HG03025 (cell line): ENCODE measurements around the gene LIX1.
A peak's percentile ranks its signal among the peaks of the same experiment; 100 is the strongest.
"Not testable (repeated sequence)": the region's sequence is repeated elsewhere in the genome, so short reads cannot be mapped to it uniquely, and the experiment has no call there.

Experiments used
- ATAC-seq: cut with Tn5 transposase; IDR thresholded peaks from one replicate; pipeline ENCODE4 v1.9.1; 2021; ENCODE audit warnings: mild to moderate bottlenecking, moderate library complexity; ENCODE audit not compliant: unreplicated experiment, low FRiP score

Gene LIX1

GRCh38 chr5:97143704-97144103, 1.3 kb upstream of the LIX1 start:
- no peak for ATAC-seq

DNA sequence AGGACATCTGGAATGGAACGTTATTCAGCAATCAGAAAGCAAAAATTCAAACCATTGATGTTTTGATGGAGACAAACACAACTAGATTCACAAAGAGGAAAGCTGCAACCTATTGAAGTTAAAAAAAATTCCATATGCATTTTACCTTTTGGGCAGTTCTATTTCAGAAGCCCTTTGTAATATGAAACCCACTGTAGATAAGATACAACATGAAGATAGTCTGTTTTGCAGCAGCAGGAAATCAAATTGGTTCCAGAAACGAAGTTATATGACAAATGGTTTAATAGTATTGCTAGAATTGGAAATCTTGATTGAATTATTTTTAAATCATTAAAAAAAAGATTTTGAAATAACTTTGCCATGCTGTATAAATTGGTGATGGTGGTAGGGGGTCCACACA, 872 bp downstream of the LIX1 start:
- ATAC-seq: no peak

DNA sequence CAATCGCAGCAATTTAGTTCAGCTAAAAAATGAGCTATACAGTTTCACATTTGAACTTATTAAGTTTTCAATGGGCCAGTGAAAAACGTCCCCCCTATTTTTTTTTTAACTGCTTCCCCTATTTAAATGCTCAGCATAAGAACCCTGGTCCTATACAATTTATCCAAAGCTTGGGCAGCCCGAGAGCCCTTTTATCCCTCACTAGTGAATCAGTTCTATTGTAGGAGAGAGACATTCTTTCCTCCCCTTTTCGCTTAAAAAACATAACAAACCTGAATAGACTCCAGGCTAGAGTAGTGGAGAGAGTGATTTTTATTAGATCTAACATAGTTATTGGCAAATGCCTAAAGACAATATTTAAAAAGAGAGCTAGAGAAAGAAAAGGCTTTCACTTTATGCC, 1.4 kb downstream of the LIX1 start:
- ATAC-seq: no peak

DNA sequence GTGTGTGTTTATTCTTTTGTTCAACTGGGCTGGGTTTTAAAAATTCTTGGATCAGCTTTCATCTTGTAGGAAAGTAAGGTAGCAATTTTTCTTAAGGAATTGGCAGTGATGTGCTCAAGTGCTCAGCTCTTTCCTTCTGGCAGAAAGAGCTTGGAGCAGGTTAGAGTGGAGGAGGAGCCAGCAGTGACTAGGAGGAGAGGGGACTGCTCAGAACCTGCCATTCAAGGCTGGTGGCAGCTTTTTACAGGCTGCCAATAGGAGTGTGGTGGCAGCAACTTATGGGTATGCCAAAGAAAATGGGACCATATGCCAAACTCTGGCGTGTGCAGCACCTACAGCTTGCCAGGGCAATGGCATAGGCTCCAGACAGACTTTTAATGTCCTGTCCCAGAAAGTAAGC, 2.2 kb downstream of the LIX1 start:
- ATAC-seq: not testable (repeated sequence)

DNA sequence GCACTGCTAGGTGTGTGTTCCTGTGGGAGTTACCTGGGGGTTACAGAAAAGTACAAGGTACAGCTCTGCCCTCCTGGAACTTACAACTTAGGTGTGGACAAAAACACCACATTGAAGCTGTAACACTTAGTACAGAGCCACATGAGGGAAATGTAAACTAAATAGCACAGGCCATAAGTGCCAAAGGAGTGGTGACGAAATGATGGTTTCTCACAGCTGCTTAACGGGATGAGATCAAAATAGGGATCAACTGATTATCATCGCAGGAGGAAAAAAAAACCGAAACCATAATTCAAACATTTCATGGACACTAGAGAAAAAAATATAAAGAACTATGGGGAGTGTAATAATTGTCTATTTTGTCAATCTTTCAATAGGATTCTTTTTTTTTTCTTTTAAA, 5.9 kb downstream of the LIX1 start:
- no peak for ATAC-seq

DNA sequence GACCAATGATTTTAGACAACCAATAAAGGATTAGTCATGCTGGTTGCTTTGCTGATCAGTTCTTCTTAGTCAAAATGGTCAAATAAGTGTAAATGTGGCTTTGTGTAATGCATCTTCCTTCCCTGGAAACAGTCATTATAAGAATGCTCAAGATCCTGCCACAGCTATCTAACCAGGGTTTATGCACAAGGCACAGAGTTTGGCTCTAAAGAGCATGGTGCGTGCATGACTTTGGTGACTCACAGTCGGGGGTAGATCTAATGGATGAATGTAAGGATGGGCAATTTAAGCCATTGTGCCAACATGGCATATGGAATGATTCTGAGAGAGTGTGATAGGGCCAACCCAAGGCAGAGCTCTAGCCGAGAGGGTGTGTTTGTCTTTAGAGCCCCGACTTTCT, 6.5 kb downstream of the LIX1 start:
- ATAC-seq: no peak

- ATAC-seq: no peak
Measured at GRCh38 chr5:97134634-97135033, 7.8 kb downstream of the LIX1 start.

GRCh38 chr5:97133101-97133500, 9.3 kb downstream of the LIX1 start:
- ATAC-seq: no peak

- ATAC-seq: no peak
Measured at GRCh38 chr5:97131921-97132320, 10.5 kb downstream of the LIX1 start.

DNA sequence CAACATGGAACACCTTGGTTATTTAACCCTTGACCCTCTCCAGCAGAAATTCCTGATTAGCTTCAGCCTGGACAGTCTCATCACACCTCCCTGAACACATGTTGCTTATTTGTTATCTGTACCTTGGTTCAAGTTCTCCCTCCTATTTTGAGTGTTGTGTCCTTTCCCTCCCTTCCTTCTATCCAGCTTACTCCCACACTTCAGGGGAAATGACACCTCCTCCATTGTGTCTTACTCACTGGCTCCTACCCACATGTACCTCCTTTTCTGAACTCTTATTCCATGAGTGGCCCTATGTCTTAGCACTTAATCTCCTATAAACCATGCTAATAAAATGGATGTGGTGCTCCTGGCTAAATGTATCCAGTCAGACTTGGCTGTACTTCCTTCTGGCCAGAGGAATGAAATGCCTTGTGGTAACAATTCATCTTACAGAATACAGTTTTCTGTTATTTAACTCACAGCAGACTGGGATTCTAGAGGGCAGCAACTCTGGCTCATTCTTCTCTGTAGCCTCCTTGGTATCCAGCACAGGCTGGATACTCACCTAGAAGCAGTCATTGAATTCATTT, 11.2 kb downstream of the LIX1 start:
- ATAC-seq: no peak

GRCh38 chr5:97127727-97128126, 14.7 kb downstream of the LIX1 start:
- no peak for ATAC-seq

DNA sequence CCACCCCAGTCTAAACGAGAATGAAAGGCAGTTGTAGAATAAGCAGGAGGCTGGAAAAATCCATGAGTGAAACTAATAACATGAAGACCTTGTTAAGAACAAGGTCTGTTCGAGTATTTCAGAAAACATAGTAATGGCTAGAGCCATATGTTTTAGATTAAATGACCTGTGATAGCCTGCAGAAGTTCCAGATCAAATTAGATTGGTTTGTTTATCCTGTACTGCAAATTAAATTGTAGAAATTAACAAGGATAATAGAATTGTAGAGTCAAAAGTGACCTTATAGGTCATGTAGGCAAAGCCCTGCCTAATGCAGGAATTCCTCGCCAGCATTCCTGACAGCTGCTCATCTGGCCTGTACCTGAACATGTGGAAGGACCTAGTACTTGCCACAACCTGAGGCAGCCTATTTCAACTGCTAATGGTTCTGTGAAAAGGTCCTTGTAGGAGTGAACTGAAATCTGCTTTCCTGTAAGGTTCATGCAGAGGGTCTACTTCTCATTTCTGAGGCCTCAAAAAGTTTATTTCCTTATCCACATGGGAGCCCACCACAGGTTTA, 17.2 kb downstream of the LIX1 start:
- ATAC-seq: no peak

- ATAC-seq: no peak
Measured at GRCh38 chr5:97124335-97124734, 18.1 kb downstream of the LIX1 start.

- no peak for ATAC-seq
Measured at GRCh38 chr5:97121848-97122247, 20.6 kb downstream of the LIX1 start.

- ATAC-seq: no peak
Measured at GRCh38 chr5:97120195-97120594, 22.2 kb downstream of the LIX1 start.

GRCh38 chr5:97119007-97119390, 23.4 kb downstream of the LIX1 start:
- no peak for ATAC-seq

- peak; percentile 51 for ATAC-seq
Measured at GRCh38 chr5:97118261-97119006, 24.0 kb downstream of the LIX1 start.

GRCh38 chr5:97115932-97116331, 26.5 kb downstream of the LIX1 start:
- ATAC-seq: no peak

GRCh38 chr5:97112230-97112629, 30.2 kb downstream of the LIX1 start:
- ATAC-seq: no peak

DNA sequence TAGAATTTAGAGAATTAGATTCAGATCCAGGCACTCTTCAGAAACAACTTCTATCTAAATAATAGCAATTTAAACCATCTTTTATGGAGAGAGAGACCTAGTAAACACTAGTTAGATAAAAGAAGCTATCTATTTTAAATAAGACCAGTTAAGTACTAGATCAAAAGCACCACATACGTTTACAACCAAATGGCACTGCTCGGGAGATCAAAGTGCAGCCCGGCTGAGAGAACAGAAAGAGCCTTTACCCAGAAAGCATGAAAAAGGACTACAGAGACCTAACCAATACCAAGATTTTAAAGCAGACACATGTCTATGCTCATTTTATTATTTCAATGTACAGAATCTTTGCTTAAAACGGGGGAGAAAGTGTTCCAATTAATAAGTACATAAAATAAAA, 30.8 kb downstream of the LIX1 start:
- no peak for ATAC-seq

GRCh38 chr5:97111004-97111403, 31.4 kb downstream of the LIX1 start:
- no peak for ATAC-seq

GRCh38 chr5:97107318-97107717, 35.1 kb downstream of the LIX1 start:
- no peak for ATAC-seq
